ENCODE results near the gene GATD1.
A peak's percentile ranks its signal among the peaks of the same experiment; 100 is the strongest.

Gene GATD1

GRCh38 chr11:803467-803742, 26.1 kb upstream of the GATD1 start:
- H3K4me3 ChIP-seq (ENCODE audit: insufficient read length, low read depth) = peak overlapping the region; percentile 75
- TF ChIP-seq SUZ12 (IDR thresholded peaks at IDR 0.05; ENCODE audit: extremely low read depth, insufficient read depth, insufficient read length) (no peak), ZNF274 (IDR thresholded peaks at IDR 0.05; ENCODE audit: low read depth, low read length) (no peak), YY1 (IDR thresholded peaks at IDR 0.05; ENCODE audit: insufficient read depth, insufficient read length) (no peak)
- peak overlapping the region; percentile 96 for H3K9ac ChIP-seq (ENCODE audit: insufficient read length, low read depth)
- H3K9me3 ChIP-seq (ENCODE audit: insufficient read depth, low read length) = no peaks in the 10 kb centered on the region
- no peaks in the 10 kb centered on the region for H3K27me3 ChIP-seq (ENCODE audit: insufficient read depth, insufficient read length)
- no peak for DNase-seq (ENCODE audit: low read depth, low spot score)
- peaks cover 26% of the 10 kb centered on the region for H3K4me1 ChIP-seq (ENCODE audit: insufficient read depth, insufficient read length)
- peaks cover 52% of the 10 kb centered on the region for H3K36me3 ChIP-seq (ENCODE audit: insufficient read depth, insufficient read length, low read length)

- Histone ChIP-seq H3K9me3 (ENCODE audit: insufficient read depth, low read length) (no peaks in the 10 kb centered on the region), H3K9ac (ENCODE audit: insufficient read length, low read depth) (peak overlapping the region; percentile 96), H3K4me3 (ENCODE audit: insufficient read length, low read depth) (peak overlapping the region; percentile 4), H3K27me3 (ENCODE audit: insufficient read depth, insufficient read length) (no peaks in the 10 kb centered on the region), H3K36me3 (ENCODE audit: insufficient read depth, insufficient read length, low read length) (peaks cover 52% of the 10 kb centered on the region), H3K4me1 (ENCODE audit: insufficient read depth, insufficient read length) (peaks cover 27% of the 10 kb centered on the region)
- TF ChIP-seq SUZ12 (IDR thresholded peaks at IDR 0.05; ENCODE audit: extremely low read depth, insufficient read depth, insufficient read length) (no peak), YY1 (IDR thresholded peaks at IDR 0.05; ENCODE audit: insufficient read depth, insufficient read length) (no peak), ZNF274 (IDR thresholded peaks at IDR 0.05; ENCODE audit: low read depth, low read length) (no peak)
- DNase-seq (ENCODE audit: low read depth, low spot score) = no peak
Observed at GRCh38 chr11:802693-803466, 25.6 kb upstream of the GATD1 start.

- peak overlapping the region; percentile 5 for H3K9ac ChIP-seq (ENCODE audit: insufficient read length, low read depth)
- TF ChIP-seq YY1 (IDR thresholded peaks at IDR 0.05; ENCODE audit: insufficient read depth, insufficient read length) (no peak), SUZ12 (IDR thresholded peaks at IDR 0.05; ENCODE audit: extremely low read depth, insufficient read depth, insufficient read length) (no peak), ZNF274 (IDR thresholded peaks at IDR 0.05; ENCODE audit: low read depth, low read length) (no peak)
- DNase-seq (ENCODE audit: low read depth, low spot score) = no peak
- H3K4me1 ChIP-seq (ENCODE audit: insufficient read depth, insufficient read length) = peaks cover 27% of the 10 kb centered on the region
- H3K36me3 ChIP-seq (ENCODE audit: insufficient read depth, insufficient read length, low read length) = peaks cover 52% of the 10 kb centered on the region
- no peaks in the 10 kb centered on the region for H3K27me3 ChIP-seq (ENCODE audit: insufficient read depth, insufficient read length)
- no peaks in the 10 kb centered on the region for H3K9me3 ChIP-seq (ENCODE audit: insufficient read depth, low read length)
- H3K4me3 ChIP-seq (ENCODE audit: insufficient read length, low read depth) = no peak overlapping the region
Observed at GRCh38 chr11:802018-802617, 24.8 kb upstream of the GATD1 start.

- Histone ChIP-seq H3K4me1 (ENCODE audit: insufficient read depth, insufficient read length) (peaks cover 32% of the 10 kb centered on the region), H3K36me3 (ENCODE audit: insufficient read depth, insufficient read length, low read length) (peaks cover 52% of the 10 kb centered on the region), H3K27me3 (ENCODE audit: insufficient read depth, insufficient read length) (no peaks in the 10 kb centered on the region), H3K9me3 (ENCODE audit: insufficient read depth, low read length) (no peaks in the 10 kb centered on the region), H3K4me3 (ENCODE audit: insufficient read length, low read depth) (no peak overlapping the region), H3K9ac (ENCODE audit: insufficient read length, low read depth) (peak overlapping the region; percentile 32)
- TF ChIP-seq SUZ12 (IDR thresholded peaks at IDR 0.05; ENCODE audit: extremely low read depth, insufficient read depth, insufficient read length) (no peak), YY1 (IDR thresholded peaks at IDR 0.05; ENCODE audit: insufficient read depth, insufficient read length) (no peak), ZNF274 (IDR thresholded peaks at IDR 0.05; ENCODE audit: low read depth, low read length) (no peak)
- no peak for DNase-seq (ENCODE audit: low read depth, low spot score)
Observed at GRCh38 chr11:801097-801780, 24.0 kb upstream of the GATD1 start.

- no peak for DNase-seq (ENCODE audit: low read depth, low spot score)
- Histone ChIP-seq H3K4me1 (ENCODE audit: insufficient read depth, insufficient read length) (peaks cover 37% of the 10 kb centered on the region), H3K9me3 (ENCODE audit: insufficient read depth, low read length) (no peaks in the 10 kb centered on the region), H3K27me3 (ENCODE audit: insufficient read depth, insufficient read length) (no peaks in the 10 kb centered on the region), H3K4me3 (ENCODE audit: insufficient read length, low read depth) (no peak overlapping the region), H3K9ac (ENCODE audit: insufficient read length, low read depth) (peak overlapping the region; percentile 21), H3K36me3 (ENCODE audit: insufficient read depth, insufficient read length, low read length) (peaks cover 52% of the 10 kb centered on the region)
- TF ChIP-seq SUZ12 (IDR thresholded peaks at IDR 0.05; ENCODE audit: extremely low read depth, insufficient read depth, insufficient read length) (no peak), YY1 (IDR thresholded peaks at IDR 0.05; ENCODE audit: insufficient read depth, insufficient read length) (no peak), ZNF274 (IDR thresholded peaks at IDR 0.05; ENCODE audit: low read depth, low read length) (no peak)
Observed at GRCh38 chr11:800473-800872, 23.2 kb upstream of the GATD1 start.

GRCh38 chr11:799641-800316, 22.5 kb upstream of the GATD1 start:
- H3K9me3 ChIP-seq (ENCODE audit: insufficient read depth, low read length) = no peaks in the 10 kb centered on the region
- no peaks in the 10 kb centered on the region for H3K27me3 ChIP-seq (ENCODE audit: insufficient read depth, insufficient read length)
- peaks cover 53% of the 10 kb centered on the region for H3K36me3 ChIP-seq (ENCODE audit: insufficient read depth, insufficient read length, low read length)
- peaks cover 42% of the 10 kb centered on the region for H3K4me1 ChIP-seq (ENCODE audit: insufficient read depth, insufficient read length)
- peak overlapping the region; percentile 50 for H3K9ac ChIP-seq (ENCODE audit: insufficient read length, low read depth)
- H3K4me3 ChIP-seq (ENCODE audit: insufficient read length, low read depth) = no peak overlapping the region
- TF ChIP-seq YY1 (IDR thresholded peaks at IDR 0.05; ENCODE audit: insufficient read depth, insufficient read length) (no peak), SUZ12 (IDR thresholded peaks at IDR 0.05; ENCODE audit: extremely low read depth, insufficient read depth, insufficient read length) (no peak), ZNF274 (IDR thresholded peaks at IDR 0.05; ENCODE audit: low read depth, low read length) (no peak)
- DNase-seq (ENCODE audit: low read depth, low spot score) = no peak

Data from NT2/D1 (cell line).